B cell (primary cell): ENCODE data around the gene ATN1. TPM values are rescaled to one million over a fixed set of nuclear protein-coding genes. Genes with fewer than 3 reads are reported as not detected.
"Not testable (repeated sequence)": the region's sequence is repeated elsewhere in the genome, so short reads cannot be mapped to it uniquely, and the experiment has no call there.

Experiments used
- ATAC-seq: fragments of 200-7000 bp; cut with Tn5 transposase; one replicate; pipeline ENCODE4 v1.10.0; 2021; ENCODE audit warnings: low read depth, mild to moderate bottlenecking, moderate number of reproducible peaks, moderate library complexity
- CTCF ChIA-PET: fragments of 350-600 bp; sonication (Branson Sonifier 250); formaldehyde crosslinking; loops from one replicate; lab custom pipeline; 2021; ENCODE audit warnings: antibody characterized with exemption, inconsistent platforms; lab: Charles Lee
- POLR2A ChIA-PET: fragments of 350-600 bp; sonication (Branson Sonifier 250); formaldehyde crosslinking; loops from one replicate; lab custom pipeline; 2021; ENCODE audit warnings: antibody characterized with exemption; lab: Charles Lee
- DNase-seq: peaks from one replicate; pipeline ENCODE4 v3.0.0; 2013
- H2AFZ ChIP-seq: 2 replicates; pipeline ENCODE4 v1.6.1; 2012; ENCODE audit warnings: mild to moderate bottlenecking, low read depth, low read length; ENCODE audit not compliant: insufficient read depth, poor library complexity, severe bottlenecking
- H3K27ac ChIP-seq, 2 donors: 1 replicate in 1 of 2; 2 replicates in 1 of 2; pipeline ENCODE4 v1.5.1; 2012 to 2013; ENCODE audit warnings: low read length in 2 of 2, mild to moderate bottlenecking in 2 of 2, moderate library complexity in 1 of 2
- H3K27me3 ChIP-seq, 4 experiments: fragments of 200-600 bp in 1 of 4; sonication (generic) in 1 of 4; replicated peaks in 1 of 4; 1 replicate in 2 of 4; 2 replicates in 2 of 4; pipeline versions ENCODE4 v1.6.1 to v1.7.0; 2013 to 2016; ENCODE audit warnings: low read length in 3 of 4, mild to moderate bottlenecking in 2 of 4, mixed read lengths in 1 of 4, moderate library complexity in 1 of 4; ENCODE audit not compliant: insufficient read depth in 4 of 4, control insufficient read depth in 3 of 4; ENCODE audit errors: control extremely low read depth in 1 of 4
- H3K36me3 ChIP-seq, 2 experiments: replicated peaks in 1 of 2; 1 replicate in 1 of 2; 2 replicates in 1 of 2; pipeline versions ENCODE4 v1.6.1 to v1.7.1; 2013; ENCODE audit warnings: low read length in 1 of 2; ENCODE audit not compliant: insufficient read depth in 2 of 2, control insufficient read depth in 1 of 2; ENCODE audit errors: control extremely low read depth in 1 of 2, extremely low read depth in 1 of 2
- H3K4me1 ChIP-seq, 2 donors: fragments of 200-600 bp in 1 of 2; sonication (generic) in 1 of 2; 1 replicate in 1 of 2; 2 replicates in 1 of 2; pipeline versions ENCODE4 v1.5.1 to v1.6.1; 2013 to 2017; ENCODE audit warnings: low read length in 2 of 2; ENCODE audit not compliant: control insufficient read depth in 2 of 2, insufficient read depth in 2 of 2
- H3K4me2 ChIP-seq: replicated peaks from 2 replicates; pipeline ENCODE3; 2012; ENCODE audit warnings: mild to moderate bottlenecking, low read depth, low read length; ENCODE audit not compliant: poor library complexity, severe bottlenecking
- H3K4me3 ChIP-seq, 5 experiments: fragments of 200-600 bp in 1 of 5; sonication (generic) in 1 of 5; 1 replicate in 3 of 5; 2 replicates in 2 of 5; pipeline versions ENCODE4 v1.5.1 to v1.7.0; 2011 to 2016; ENCODE audit warnings: low read length in 4 of 5, mild to moderate bottlenecking in 4 of 5, low read depth in 2 of 5, control low read depth in 1 of 5, moderate library complexity in 1 of 5; ENCODE audit not compliant: insufficient read depth in 1 of 5; ENCODE audit errors: control extremely low read depth in 1 of 5, extremely low read depth in 1 of 5
- H3K79me2 ChIP-seq: fragments of 200-600 bp; sonication (generic); one replicate; pipeline ENCODE4 v1.6.0; 2016; ENCODE audit warnings: low read length; ENCODE audit not compliant: control insufficient read depth, insufficient read depth
- H3K9ac ChIP-seq: fragments of 200-600 bp; sonication (generic); 2 replicates; pipeline ENCODE4 v1.6.1; 2017; ENCODE audit warnings: mild to moderate bottlenecking, low read length, moderate library complexity
- H3K9me3 ChIP-seq, 3 donors: one replicate each; pipeline versions ENCODE4 v1.6.1 to v1.7.1; 2013; ENCODE audit warnings: low read length in 2 of 3; ENCODE audit not compliant: control insufficient read depth in 2 of 3, insufficient read depth in 1 of 3; ENCODE audit errors: control extremely low read depth in 1 of 3
- H4K20me1 ChIP-seq: 2 replicates; pipeline ENCODE4 v1.6.0; 2012; ENCODE audit warnings: mild to moderate bottlenecking, low read length; ENCODE audit not compliant: insufficient read depth, control insufficient read depth, poor library complexity, severe bottlenecking
- H3K27ac Mint-ChIP-seq: one replicate; pipeline ENCODE4 v1.8.0; 2021; ENCODE audit warnings: mixed read lengths
- H3K27me3 Mint-ChIP-seq: one replicate; pipeline ENCODE4 v1.8.0; 2021; ENCODE audit warnings: mixed read lengths
- H3K4me1 Mint-ChIP-seq: one replicate; pipeline ENCODE4 v1.8.0; 2021; ENCODE audit warnings: mixed read lengths
- H3K4me3 Mint-ChIP-seq: one replicate; pipeline ENCODE4 v1.8.0; 2021; ENCODE audit warnings: mixed read lengths
- H3K9me3 Mint-ChIP-seq: one replicate; pipeline ENCODE4 v1.8.0; 2022; ENCODE audit warnings: mixed read lengths; ENCODE audit not compliant: insufficient read depth
- CTCF ChIP-seq: fragments of 200-600 bp; IDR thresholded peaks from one replicate; pipeline ENCODE4 v1.8.0; 2022; ENCODE audit warnings: antibody characterized with exemption, mild to moderate bottlenecking
- EZH2 ChIP-seq: IDR thresholded peaks from 2 replicates; pipeline ENCODE4 v1.6.1; 2012; ENCODE audit warnings: borderline replicate concordance, low read depth, mild to moderate bottlenecking, moderate library complexity, low read length; ENCODE audit not compliant: insufficient read depth, poor library complexity, severe bottlenecking
- WGBS: methylation state at CpG from one replicate; pipeline ENCODE4 v1.1.5; 2013; ENCODE audit warnings: missing lambda C conversion rate; ENCODE audit not compliant: insufficient coverage; 5-methylcytosine and 5-hydroxymethylcytosine counted together
- intact Hi-C: fragments of 100-400 bp; cut with micrococcal nuclease; formaldehyde crosslinking; loops from one replicate; pipeline ENCODE4 v1.10.0; 2022
- polyA plus RNA-seq: library from polyadenylated mRNA; depleted of rRNA; stranded (reverse); fragments of >200 nt; gene quantifications from 2 replicates; pipeline ENCODE4 v1.2.3, GENCODE V29; 2012
- total RNA-seq, 2 donors: library from RNA; stranded (reverse); fragments of 120-200 nt in 1 of 2; gene quantifications; 1 replicate in 1 of 2; 2 replicates in 1 of 2; pipeline versions ENCODE4 v1.2.3 to v1.2.4, GENCODE V29; 2013 to 2022

Gene ATN1
- total and polyA plus RNA-seq, 2 donors (not counting 1 experiment from before 2014, with no cell fraction given) = 21.0 to 50.8 TPM

- 94% methylated on average over 14 of the region's 22 CpGs for WGBS
- Histone ChIP-seq H3K4me3 (no peak overlapping the region), H4K20me1 (no peaks in the 10 kb centered on the region), H3K36me3 (peaks cover 0 to 5% of the 10 kb centered on the region in 2 experiments), H3K27me3 (no peaks in the 10 kb centered on the region), H3K27ac (no peak overlapping the region), H3K9ac (no peak overlapping the region), H2AFZ (no peak overlapping the region), H3K4me1 (no peaks in the 10 kb centered on the region), H3K9me3 (no peaks in the 10 kb centered on the region), H3K4me2 (no peak overlapping the region), H3K79me2 (no peaks in the 10 kb centered on the region)
- no peak overlapping the region for H3K4me3 Mint-ChIP-seq
- POLR2A ChIA-PET = no interaction called here
- intact Hi-C loops = no loop called here
- ATAC-seq (no peak), DNase-seq (no peak)
- H3K9me3 Mint-ChIP-seq = no peaks in the 10 kb centered on the region
- CTCF ChIA-PET = interaction anchor here (0.7 to 1.6 kb wide), 3 partner anchors 11 to 119 kb away, joined by 3 to 4 read pairs (median 3); partner anchors contain the start of gene SPSB2
- H3K27ac Mint-ChIP-seq = no peak overlapping the region
- H3K4me1 Mint-ChIP-seq = no peaks in the 10 kb centered on the region
- H3K27me3 Mint-ChIP-seq = no peaks in the 10 kb centered on the region
- TF ChIP-seq CTCF (no peak), EZH2 (no peak)
Observed at GRCh38 chr12:6884539-6884938, 43.2 kb upstream of the ATN1 start.

GRCh38 chr12:6886206-6886999 lies 41.4 kb upstream of the ATN1 start:
- H3K27ac Mint-ChIP-seq, H3K79me2 ChIP-seq, ATAC-seq, H3K4me2 ChIP-seq, H3K27me3 ChIP-seq, H2AFZ ChIP-seq, POLR2A ChIA-PET, DNase-seq, intact Hi-C loops, H3K9ac ChIP-seq, H3K4me1 ChIP-seq, H3K4me3 ChIP-seq, H3K27me3 Mint-ChIP-seq, H3K9me3 Mint-ChIP-seq, H3K27ac ChIP-seq, H3K9me3 ChIP-seq, H3K36me3 ChIP-seq, H4K20me1 ChIP-seq, H3K4me3 Mint-ChIP-seq: not testable (repeated sequence)
- WGBS = 50% methylated on average over 2 of the region's 15 CpGs
- CTCF ChIA-PET = interaction anchor here (1.6 kb wide), 1 partner anchor 13 kb away, joined by 8 read pairs; the partner anchor contains the start of gene SPSB2
- peaks cover 11% of the 10 kb centered on the region for H3K4me1 Mint-ChIP-seq
